Astrocyte of the hippocampus (primary cell): Measurements from ENCODE around the gene SCNN1B.
"Not testable (repeated sequence)": the region's sequence is repeated elsewhere in the genome, so short reads cannot be mapped to it uniquely, and the experiment has no call there.

Experiments
- DNase-seq: peaks from one replicate; pipeline ENCODE4 v3.0.0; 2011; ENCODE audit warnings: low read depth, low spot score

The SCNN1B gene

GRCh38 chr16:23354246-23354645, 52.1 kb downstream of the SCNN1B start:
- no peak for DNase-seq

GRCh38 chr16:23355106-23355670, 53.1 kb downstream of the SCNN1B start:
- DNase-seq: no peak

- DNase-seq: no peak
Measured at GRCh38 chr16:23356941-23357340, 54.8 kb downstream of the SCNN1B start.

GRCh38 chr16:23357761-23358290, 55.7 kb downstream of the SCNN1B start:
- DNase-seq: no peak

DNA sequence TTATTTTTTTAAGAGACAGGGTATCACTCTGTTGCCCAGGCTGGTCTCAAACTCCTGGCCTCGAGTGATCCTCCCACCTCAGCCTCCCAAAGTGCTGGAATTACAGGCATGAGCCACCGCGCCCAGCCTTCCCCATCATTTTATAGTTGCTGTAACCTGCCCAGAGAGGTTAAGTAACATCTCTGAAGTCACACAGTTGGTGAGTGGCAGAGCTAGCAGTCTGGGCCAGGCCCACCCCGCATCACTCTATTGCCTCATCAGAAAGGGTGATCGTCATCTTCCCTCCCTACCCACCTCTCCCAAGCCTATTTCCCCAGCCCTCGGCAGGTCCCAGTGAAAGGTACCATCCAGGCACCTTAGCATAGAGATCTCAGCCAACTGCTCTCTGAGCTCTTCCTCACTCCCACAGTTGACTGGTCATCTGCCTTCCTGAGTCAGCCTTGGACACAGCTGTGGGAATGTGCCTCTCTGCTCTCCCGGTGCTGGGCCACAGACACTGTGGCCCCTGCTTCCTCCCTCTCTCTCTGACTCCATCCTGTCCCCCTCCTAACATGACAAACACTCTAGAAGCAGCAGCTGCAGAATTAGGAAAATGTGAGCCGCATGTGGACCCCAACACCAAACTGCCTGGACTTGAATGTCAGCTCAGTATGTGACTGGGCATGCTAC, 57.1 kb downstream of the SCNN1B start:
- no peak for DNase-seq

DNA sequence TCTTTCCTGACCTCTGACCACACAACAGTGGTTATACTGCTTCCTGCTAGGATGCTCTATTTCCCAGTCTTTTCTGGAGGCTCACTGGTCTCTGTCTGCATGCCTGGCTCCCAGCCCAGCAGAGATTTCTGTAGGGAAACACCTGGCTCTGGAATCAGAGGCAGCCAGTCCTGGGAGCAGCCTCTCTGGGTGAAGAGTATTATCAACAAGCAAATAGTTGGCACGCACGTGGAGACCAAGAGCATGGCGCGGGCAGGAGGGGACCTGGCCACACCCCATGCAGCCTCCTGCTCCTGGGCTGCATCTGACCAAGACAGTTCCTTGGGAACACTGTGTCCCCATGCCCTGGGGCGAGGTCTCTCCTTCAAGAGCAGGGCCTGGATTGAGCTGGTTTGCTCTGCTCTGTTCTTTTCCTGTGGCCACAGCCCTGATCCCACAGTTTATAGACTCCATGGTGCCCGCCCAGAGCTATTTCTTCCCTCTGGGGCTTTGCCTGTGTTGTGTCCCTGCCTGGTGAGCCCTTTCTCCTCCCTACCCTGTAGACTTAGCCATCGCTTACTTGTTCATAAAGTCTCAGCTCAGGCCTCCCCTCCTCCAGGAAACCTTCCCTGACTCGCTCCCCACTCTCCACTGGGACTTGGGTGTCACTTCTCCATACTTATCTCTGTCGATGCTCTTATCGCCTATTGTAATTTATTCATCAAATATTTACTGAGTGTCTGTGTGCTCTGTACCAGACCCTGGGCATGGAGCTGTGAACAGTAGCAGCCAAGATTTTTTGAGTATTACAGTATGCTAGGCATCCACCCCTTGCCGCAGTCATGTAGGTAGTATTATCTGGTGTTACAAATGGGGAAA, 60.6 kb downstream of the SCNN1B start:
- DNase-seq: no peak

- no peak for DNase-seq
Measured at GRCh38 chr16:23365602-23366240, 63.6 kb downstream of the SCNN1B start.

GRCh38 chr16:23366341-23366740, 64.2 kb downstream of the SCNN1B start:
- not testable (repeated sequence) for DNase-seq

DNA sequence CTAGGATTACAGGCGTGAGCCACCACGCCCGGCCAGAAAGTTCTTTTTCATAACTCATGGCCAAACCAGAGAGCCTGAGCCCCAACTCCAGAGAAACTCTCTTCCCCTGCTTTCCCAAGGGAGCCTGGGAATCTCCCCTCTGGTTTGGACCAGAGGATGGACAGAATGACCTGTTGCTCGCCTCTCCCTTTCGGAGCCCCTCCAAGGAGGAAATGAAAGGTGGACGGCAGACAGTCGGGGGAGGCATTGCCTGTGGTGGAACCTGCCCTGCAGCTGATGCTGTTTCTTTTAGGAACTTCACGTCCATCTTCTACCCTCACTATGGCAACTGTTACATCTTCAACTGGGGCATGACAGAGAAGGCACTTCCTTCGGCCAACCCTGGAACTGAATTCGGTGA, 65.5 kb downstream of the SCNN1B start:
- no peak for DNase-seq

- DNase-seq: no peak
Measured at GRCh38 chr16:23367988-23368387, 65.9 kb downstream of the SCNN1B start.

DNA sequence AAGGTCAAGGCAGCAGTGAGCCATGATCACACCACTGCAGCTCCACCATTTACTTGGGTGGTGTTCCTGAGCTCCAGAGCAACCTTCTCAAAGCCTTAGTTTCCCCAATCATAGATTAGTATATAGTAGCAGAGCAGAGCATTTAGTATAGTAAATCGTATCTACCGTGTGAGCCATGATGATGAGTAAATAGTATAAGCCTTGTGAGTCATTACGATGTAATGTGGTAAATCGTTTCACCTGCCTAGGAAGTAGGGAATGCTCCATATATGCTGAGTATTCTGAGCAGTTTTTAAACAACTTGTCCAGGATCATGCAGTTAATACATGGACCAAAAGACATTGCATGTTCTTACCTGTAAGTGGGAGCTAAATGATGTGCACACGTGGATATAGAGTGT, 66.4 kb downstream of the SCNN1B start:
- no peak for DNase-seq

- DNase-seq: no peak
Measured at GRCh38 chr16:23369416-23369815, 67.3 kb downstream of the SCNN1B start.

- no peak for DNase-seq
Measured at GRCh38 chr16:23371368-23371767, 69.3 kb downstream of the SCNN1B start.

DNA sequence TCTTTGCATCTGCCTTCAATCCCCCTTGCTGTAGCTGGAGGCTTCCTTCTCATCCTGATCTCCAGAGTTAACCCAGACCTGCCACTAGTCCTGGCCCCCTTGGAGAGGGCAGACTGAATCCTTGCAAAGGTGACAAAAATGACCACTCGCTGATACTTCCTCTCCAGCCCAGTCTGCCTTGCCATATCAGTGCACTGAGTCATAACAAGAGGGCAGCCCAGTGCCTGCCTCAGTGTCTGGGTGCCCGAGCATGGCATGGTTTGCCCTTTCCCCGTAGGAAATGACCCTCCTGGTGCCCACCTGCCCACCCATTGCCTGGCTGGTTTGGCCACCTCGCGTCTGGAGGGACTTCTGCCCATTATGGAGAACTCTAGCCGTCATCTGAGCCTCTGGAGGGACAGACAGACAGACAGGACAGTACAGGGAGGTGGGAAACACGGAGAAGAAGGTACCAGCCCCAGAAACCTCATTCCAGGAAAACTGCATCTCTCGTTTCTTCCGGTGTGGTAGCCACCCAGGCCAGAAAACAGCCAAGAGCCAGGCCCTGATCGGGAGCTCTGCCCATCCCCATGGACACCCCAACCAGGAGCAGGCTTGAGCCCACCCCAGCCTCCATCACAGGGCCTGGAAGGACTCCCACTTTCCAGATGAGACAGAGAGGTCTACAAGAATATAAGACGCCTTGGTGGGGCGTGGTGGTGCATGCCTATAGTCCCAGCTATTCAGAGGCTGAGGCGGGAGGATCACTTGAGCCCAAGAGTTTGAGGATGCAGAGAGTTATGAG, 71.5 kb downstream of the SCNN1B start:
- no peak for DNase-seq

DNA sequence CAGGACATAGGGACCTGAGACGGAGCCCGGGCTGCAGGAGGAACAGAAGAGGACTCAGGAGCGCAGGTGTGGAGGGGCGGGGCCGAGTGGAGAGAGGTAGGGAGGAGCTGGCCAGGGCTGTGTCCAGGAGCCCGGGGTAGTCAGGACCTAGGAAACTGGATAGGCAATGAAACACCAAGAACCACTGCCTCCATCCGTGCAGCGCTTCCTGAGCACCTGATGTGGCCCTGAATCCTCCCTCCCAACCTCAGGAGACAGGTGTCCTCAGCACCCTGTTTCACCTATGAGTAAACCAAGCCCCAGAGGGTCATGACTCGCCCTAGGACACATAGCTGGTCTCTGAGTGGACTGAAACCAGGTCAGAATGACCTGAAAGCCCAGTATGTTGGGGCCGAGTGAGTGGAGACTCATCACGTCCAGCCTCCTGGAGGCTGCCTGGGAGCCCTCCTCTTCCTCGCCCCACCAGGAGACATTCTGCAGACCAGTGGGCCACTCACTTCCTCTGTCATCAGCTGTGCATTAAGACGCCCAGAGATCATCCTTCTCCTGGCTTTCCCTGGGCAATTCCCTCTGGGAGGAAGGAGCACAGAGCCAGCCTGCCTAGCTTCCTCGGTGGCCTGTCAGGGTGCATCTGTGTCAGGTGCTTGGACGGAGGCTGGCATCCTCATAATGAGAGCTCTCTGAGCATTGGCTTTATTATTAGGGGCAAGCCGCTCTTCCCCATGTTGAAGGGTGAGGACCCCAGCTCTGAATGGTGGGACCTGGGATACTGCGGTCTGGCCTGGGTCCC, 72.8 kb downstream of the SCNN1B start:
- no peak for DNase-seq

DNA sequence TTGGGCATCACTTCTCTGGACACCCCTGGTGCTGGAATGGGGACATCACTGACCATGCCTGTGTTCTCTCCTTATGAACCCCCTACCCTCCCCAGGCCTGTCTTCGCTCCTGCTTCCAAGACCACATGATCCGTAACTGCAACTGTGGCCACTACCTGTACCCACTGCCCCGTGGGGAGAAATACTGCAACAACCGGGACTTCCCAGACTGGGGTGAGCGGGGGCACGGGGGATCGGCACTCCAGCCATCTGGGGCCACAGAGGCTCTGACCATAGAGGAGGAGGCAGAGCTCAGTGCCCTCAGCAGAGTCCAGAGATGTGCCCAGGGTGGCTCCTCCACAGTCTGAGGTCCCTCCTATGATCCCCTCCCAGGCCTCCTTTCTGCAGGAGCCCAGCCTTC, 73.5 kb downstream of the SCNN1B start:
- DNase-seq: no peak

DNA sequence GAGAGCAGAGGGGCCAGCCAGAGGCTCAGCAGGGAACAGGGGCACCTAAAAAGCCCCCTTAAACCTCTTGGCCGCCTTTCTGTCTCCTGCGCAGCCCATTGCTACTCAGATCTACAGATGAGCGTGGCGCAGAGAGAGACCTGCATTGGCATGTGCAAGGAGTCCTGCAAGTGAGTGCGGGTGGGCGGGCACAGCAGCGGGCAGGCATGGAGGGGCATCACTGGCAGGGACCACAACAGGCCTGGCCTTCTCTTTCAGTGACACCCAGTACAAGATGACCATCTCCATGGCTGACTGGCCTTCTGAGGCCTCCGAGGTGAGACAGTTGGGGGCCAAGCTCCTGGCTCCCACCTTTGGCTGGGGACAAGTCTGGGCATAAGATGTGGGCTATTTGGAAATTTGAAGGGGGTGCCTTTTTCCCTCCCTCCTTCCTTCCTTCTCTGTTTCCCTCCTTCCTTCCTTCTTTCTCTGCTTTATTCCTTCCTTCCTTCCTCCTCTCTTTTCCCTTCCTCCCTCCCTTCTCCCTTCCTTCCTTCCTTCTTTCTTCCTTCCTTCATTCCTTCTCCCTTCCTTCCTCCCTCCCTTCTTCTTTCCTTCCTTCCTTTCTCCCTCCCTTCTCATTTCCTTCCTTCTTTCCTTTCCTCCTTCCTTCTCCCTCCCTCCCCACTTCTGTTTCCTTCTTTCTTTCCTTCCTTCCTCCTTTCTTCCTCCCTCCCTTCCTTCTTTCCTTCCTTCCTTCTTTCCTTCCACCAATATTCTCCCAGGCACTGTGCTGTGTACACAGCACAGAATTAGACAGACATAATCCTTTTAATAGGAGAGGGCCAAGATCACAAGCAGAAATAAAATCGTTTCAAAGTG, 75.2 kb downstream of the SCNN1B start:
- DNase-seq: no peak

DNA sequence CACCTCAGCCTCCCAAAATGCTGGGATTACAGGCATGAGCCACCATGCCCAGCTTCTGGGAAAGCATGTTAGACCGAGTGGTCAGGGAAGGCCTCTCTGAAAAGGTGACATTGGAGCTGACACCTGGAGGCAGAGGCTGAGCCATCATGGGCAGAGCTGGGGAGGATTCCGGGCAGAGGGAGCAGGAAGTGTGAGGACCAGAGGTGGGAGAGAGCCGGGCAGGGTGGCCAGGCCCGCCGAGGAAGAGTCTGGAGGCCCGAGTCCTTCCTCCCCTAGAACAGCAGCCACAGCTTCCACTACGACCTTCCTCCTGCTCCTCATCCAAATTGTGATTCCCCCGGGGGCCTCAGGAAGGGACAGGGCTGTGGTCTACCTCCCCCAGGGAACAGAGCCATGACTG, 76.2 kb downstream of the SCNN1B start:
- DNase-seq: no peak

GRCh38 chr16:23378921-23379320, 76.8 kb downstream of the SCNN1B start:
- DNase-seq: no peak

- DNase-seq: no peak
Measured at GRCh38 chr16:23379707-23380106, 77.6 kb downstream of the SCNN1B start.
